MCF 10A (cell line): ENCODE data around the gene SLX4IP. TPM values are rescaled to one million over a fixed set of nuclear protein-coding genes. Genes with fewer than 3 reads are reported as not detected.

ENCODE experiments used
- BruUV-seq: library from RNA; stranded (reverse); fragments of 400-500 nt; replicated peaks from 2 replicates; lab custom pipeline; 2021; lab: Mats Ljungman, UMichigan
- CTCF ChIA-PET: fragments of 300-600 bp; sonication (Branson Sonifier 250); formaldehyde crosslinking; extraction: SDS; loops from one replicate; lab custom pipeline; 2021; ENCODE audit warnings: antibody characterized with exemption, inconsistent platforms; lab: Yijun Ruan, JAX
- POLR2A ChIA-PET: fragments of 300-600, 350-650 bp; sonication (Branson Sonifier 250); formaldehyde crosslinking; extraction: SDS; loops from one replicate; lab custom pipeline; 2020; ENCODE audit warnings: antibody characterized with exemption, inconsistent platforms; lab: Yijun Ruan, JAX
- DNase-seq: peaks from one replicate; pipeline ENCODE4 v3.0.0-alpha.2; 2018; ENCODE audit not compliant: unreplicated experiment
- H3K27ac Mint-ChIP-seq: one replicate; pipeline ENCODE4 v1.8.0; 2022; ENCODE audit warnings: mild to moderate bottlenecking, low read depth, mixed read lengths; ENCODE audit not compliant: unreplicated experiment
- H3K27me3 Mint-ChIP-seq: one replicate; pipeline ENCODE4 v1.8.0; 2022; ENCODE audit warnings: mixed read lengths; ENCODE audit not compliant: insufficient read depth, unreplicated experiment
- H3K36me3 Mint-ChIP-seq: one replicate; pipeline ENCODE4 v1.8.0; 2022; ENCODE audit warnings: mild to moderate bottlenecking, moderate library complexity, mixed read lengths; ENCODE audit not compliant: insufficient read depth, unreplicated experiment
- H3K4me1 Mint-ChIP-seq: one replicate; pipeline ENCODE4 v1.8.0; 2022; ENCODE audit warnings: mixed read lengths; ENCODE audit not compliant: insufficient read depth, unreplicated experiment
- H3K4me3 Mint-ChIP-seq: one replicate; pipeline ENCODE4 v1.8.0; 2022; ENCODE audit warnings: mild to moderate bottlenecking, moderate library complexity, mixed read lengths; ENCODE audit not compliant: unreplicated experiment
- H3K9me3 Mint-ChIP-seq: one replicate; pipeline ENCODE4 v1.8.0; 2022; ENCODE audit warnings: mixed read lengths; ENCODE audit not compliant: unreplicated experiment
- intact Hi-C: fragments of 100-400 bp; cut with micrococcal nuclease; formaldehyde crosslinking; loops from 2 replicates; pipeline ENCODE4 v1.14.1; 2022
- total RNA-seq: library from RNA; stranded (reverse); gene quantifications from 2 replicates; pipeline ENCODE4 v1.2.3, GENCODE V29; 2022
- TF ChIP-seq, protein P1 (sequence below): fragments of 200-600 bp; IDR thresholded peaks from one replicate; pipeline ENCODE4 v1.8.0; 2022; ENCODE audit warnings: antibody characterized with exemption, mild to moderate bottlenecking; ENCODE audit not compliant: unreplicated experiment

Gene SLX4IP
- total RNA-seq, 1 experiment from 2014 or later, result 11.2 TPM

DNA sequence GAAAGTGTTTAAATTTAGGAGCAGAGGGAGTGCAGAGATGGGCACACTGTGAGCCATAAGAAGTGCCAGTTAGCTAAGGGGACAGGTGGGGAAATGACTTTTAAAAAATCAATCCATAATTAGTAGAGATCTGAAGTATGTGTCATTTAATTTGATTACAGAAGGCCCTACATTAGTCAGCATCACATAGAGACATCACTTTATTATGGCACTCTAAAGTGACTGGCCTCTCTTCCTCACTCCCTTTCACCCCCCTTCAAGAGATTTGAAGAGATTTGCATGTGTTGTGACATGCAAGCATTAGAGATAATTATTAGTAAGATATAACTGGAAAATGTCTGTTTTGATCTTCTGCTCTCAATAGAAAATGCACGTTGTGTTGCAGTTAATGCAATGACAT lies 86.7 kb downstream of the SLX4IP start:
- TF ChIP-seq, protein P1, sequence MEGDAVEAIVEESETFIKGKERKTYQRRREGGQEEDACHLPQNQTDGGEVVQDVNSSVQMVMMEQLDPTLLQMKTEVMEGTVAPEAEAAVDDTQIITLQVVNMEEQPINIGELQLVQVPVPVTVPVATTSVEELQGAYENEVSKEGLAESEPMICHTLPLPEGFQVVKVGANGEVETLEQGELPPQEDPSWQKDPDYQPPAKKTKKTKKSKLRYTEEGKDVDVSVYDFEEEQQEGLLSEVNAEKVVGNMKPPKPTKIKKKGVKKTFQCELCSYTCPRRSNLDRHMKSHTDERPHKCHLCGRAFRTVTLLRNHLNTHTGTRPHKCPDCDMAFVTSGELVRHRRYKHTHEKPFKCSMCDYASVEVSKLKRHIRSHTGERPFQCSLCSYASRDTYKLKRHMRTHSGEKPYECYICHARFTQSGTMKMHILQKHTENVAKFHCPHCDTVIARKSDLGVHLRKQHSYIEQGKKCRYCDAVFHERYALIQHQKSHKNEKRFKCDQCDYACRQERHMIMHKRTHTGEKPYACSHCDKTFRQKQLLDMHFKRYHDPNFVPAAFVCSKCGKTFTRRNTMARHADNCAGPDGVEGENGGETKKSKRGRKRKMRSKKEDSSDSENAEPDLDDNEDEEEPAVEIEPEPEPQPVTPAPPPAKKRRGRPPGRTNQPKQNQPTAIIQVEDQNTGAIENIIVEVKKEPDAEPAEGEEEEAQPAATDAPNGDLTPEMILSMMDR, result no peak
- H3K4me3 Mint-ChIP-seq, result no peak overlapping the region
- peak overlapping the region; percentile 83 for H3K27ac Mint-ChIP-seq
- no peaks in the 10 kb centered on the region for H3K9me3 Mint-ChIP-seq
- ChIA-PET CTCF (interaction anchor here (0.6 to 3.0 kb wide), 6 partner anchors 8 to 797 kb away, joined by 3 to 18 read pairs (median 5); no protein-coding TSS in a partner anchor), POLR2A (interaction anchor here (0.5 to 8.8 kb wide), 7 partner anchors 10 to 768 kb away, joined by 3 to 117 read pairs (median 7); partner anchors contain the start of genes MKKS and SLX4IP)
- H3K36me3 Mint-ChIP-seq, result peaks cover 4% of the 10 kb centered on the region
- intact Hi-C loops, result no loop called here
- DNase-seq, result no peak
- no peaks in the 10 kb centered on the region for H3K27me3 Mint-ChIP-seq
- peaks cover 61% of the 10 kb centered on the region for H3K4me1 Mint-ChIP-seq
- BruUV-seq, result no TSS peak

DNA sequence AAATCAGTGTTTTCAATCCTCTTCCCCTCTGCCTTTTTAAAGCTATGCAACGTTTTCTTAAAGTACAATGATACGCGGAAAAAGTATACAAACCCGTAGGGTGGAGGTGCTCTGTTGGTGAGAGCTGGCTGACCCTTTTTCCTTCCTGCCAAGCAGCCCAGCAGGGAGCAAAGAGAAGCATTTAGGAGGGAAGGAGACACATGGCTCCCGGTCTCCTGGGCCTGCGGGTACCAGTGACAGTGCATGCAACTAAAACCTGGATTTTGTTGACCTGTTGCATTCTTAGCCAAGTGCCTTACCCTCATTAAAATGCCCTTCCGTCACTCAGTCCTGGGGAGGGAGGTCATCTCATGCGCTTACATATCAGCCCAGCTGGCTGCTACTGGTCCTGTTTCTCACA lies 87.2 kb downstream of the SLX4IP start:
- intact Hi-C loops, result no loop called here

DNA sequence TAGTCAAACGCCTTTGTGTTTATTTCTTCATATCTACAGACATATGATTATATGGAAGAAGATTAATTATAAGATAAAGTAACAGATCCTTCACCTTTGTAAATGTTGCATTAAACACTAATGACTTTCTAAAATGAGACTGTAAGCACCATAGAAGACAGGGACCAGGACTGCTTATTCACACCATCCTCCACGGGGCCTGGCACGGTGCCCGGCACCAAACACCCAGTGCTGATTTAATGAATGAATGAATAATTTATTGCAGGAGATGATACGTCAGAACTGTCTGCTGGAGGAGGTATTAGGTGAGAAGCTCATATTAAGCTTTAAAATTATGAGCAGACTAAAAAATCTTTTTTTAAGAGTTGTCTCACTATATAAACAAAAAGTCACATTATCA lies 88.3 kb downstream of the SLX4IP start:
- intact Hi-C loops, result no loop called here
- no peaks in the 10 kb centered on the region for H3K9me3 Mint-ChIP-seq
- CTCF ChIA-PET, result interaction anchor here (0.9 to 5.1 kb wide), 5 partner anchors 11 to 1130 kb away, joined by 3 to 32 read pairs (median 3); no protein-coding TSS in a partner anchor
- BruUV-seq, result no TSS peak
- H3K4me3 Mint-ChIP-seq, result no peak overlapping the region
- peak; percentile 54 for DNase-seq
- no peak overlapping the region for H3K27ac Mint-ChIP-seq
- POLR2A ChIA-PET, result interaction anchor here (4.0 to 8.8 kb wide), 4 partner anchors 11 to 89 kb away, joined by 22 to 117 read pairs (median 37); partner anchors contain the start of genes MKKS and SLX4IP
- H3K27me3 Mint-ChIP-seq, result no peaks in the 10 kb centered on the region
- peaks cover 52% of the 10 kb centered on the region for H3K4me1 Mint-ChIP-seq
- TF ChIP-seq, protein P1, result no peak
- peaks cover 4% of the 10 kb centered on the region for H3K36me3 Mint-ChIP-seq

More for the DNA sequence above, 87.2 kb downstream of the SLX4IP start:
- TF ChIP-seq, protein P1, result no peak
- H3K9me3 Mint-ChIP-seq, result no peaks in the 10 kb centered on the region
- DNase-seq, result no peak
- peak overlapping the region; percentile 30 for H3K27ac Mint-ChIP-seq
- no TSS peak for BruUV-seq
- no peaks in the 10 kb centered on the region for H3K27me3 Mint-ChIP-seq
- H3K4me1 Mint-ChIP-seq, result peaks cover 56% of the 10 kb centered on the region
- ChIA-PET POLR2A (interaction anchor here (1.3 to 8.8 kb wide), 3 partner anchors 10 to 150 kb away, joined by 5 to 117 read pairs (median 48); no protein-coding TSS in a partner anchor), CTCF (interaction anchor here (1.0 to 3.0 kb wide), 4 partner anchors 8 to 610 kb away, joined by 3 to 18 read pairs (median 6); no protein-coding TSS in a partner anchor)
- peaks cover 4% of the 10 kb centered on the region for H3K36me3 Mint-ChIP-seq
- H3K4me3 Mint-ChIP-seq, result no peak overlapping the region

DNA sequence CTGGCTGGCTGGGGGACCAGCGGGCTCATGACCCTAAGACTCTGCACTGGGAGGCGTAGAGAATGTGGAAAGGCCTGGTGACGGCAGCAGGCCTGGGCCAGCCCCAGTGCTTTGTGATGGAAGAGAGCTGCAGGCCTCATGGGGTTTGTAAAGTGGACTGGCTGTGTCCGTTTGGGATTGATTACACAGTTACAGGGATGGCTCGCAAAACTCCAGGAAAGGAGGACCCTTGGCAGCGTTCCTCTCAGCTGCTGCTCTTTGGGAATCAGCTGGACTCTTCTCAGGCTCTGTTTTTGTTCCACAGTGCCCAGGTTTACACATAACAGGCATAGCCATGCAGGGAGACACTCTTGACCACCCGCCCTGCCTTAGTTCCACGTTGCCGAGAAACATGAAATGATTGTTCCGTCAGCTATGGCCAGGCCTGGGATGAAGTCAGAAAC lies 89.0 kb downstream of the SLX4IP start:
- Mint-ChIP-seq H3K9me3 (no peaks in the 10 kb centered on the region), H3K27me3 (no peaks in the 10 kb centered on the region), H3K4me1 (peaks cover 48% of the 10 kb centered on the region), H3K27ac (no peak overlapping the region), H3K4me3 (no peak overlapping the region), H3K36me3 (peaks cover 4% of the 10 kb centered on the region)
- intact Hi-C loops, result no loop called here
- POLR2A ChIA-PET, result interaction anchor here (0.9 to 8.8 kb wide), 9 partner anchors 12 to 444 kb away, joined by 3 to 117 read pairs (median 8); partner anchors contain the start of genes MKKS and SLX4IP
- TF ChIP-seq, protein P1, result no peak
- DNase-seq, result no peak
- CTCF ChIA-PET, result interaction anchor here (0.5 to 5.1 kb wide), 6 partner anchors 11 to 1131 kb away, joined by 3 to 32 read pairs (median 4); partner anchors contain the start of gene SLX4IP
- no TSS peak for BruUV-seq
